GM10847 (cell line): ENCODE measurements around the gene SLC5A8.

ENCODE experiments used
- POLR2A ChIP-seq: IDR thresholded peaks from 2 replicates; pipeline ENCODE4 v1.6.1; 2011; ENCODE audit not compliant: insufficient read length; ENCODE audit errors: extremely low read depth

SLC5A8 gene

DNA sequence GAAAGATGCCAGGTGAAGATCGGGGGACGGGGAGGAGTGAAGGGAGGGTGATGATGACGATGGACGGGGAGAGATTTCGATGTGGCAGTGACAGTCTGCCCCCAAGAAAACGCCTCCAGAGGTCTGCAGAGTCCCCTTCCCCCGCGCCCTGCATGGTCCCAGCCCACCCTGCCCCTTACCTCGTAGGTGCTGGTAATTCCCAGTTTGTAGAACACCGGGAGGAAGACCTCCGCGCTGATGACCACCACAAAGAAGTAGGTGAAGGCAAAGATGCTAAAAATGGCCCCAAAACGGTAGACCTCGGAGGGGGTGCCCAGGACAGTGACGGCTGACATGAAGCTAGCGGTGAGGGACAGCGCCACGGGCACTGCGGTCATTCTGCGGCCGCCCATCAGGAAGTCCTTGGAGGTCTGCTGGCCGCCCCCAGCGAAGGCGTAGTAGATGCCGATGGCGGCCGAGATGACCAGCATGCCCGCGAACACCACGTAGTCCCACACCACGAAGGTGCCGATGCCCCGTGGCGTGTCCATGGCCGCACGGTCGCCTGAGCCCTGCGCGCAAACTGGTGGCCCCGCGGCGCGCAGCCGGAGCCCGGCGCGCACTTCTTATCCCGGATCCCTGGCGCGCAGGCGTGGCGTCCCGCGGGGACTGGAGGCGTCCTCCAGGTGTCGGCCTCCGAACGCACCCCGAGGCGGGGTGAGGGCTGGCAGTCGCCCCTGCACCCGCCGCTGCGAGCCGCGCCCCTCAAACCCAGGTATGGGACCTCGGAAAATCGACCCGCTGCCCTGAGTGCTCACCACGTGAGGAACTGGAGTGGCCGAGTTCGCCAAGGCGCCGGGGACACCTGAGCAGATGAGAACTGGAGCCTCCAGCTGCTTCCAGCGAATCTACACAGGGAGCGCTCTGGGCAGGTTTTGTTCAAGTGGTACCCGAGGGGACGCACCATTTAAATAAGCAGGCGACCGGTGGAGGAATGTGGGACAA is at the start of gene SLC5A8:
SLC5A8 (minus strand) TSS at position 920 of the 984 bp plus-strand sequence; CDS start at position 530, 390 bp downstream.
- no peak for TF ChIP-seq POLR2A

GRCh38 chr12:101257357-101257756 is 47.3 kb upstream of the SLC5A8 start:
- no peak for TF ChIP-seq POLR2A

DNA sequence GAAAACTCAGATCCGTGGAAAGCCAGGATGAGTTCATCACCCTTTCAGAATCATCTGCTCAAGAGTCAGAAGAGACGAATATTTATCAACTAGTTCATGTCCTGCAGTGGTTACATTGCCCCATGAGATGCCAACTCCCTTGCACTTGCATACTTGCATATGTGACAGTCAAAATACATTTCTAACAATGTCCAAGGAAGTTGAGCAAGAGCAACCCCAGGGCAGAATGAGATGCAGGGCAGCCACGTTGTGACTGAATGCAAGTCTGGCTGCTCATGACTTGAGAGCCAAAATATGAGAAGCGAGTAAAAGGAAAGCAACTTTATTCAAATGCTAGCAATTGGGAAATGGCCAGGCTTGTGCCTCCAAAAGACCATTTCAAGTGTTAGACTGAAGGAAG is 46.2 kb upstream of the SLC5A8 start:
- no peak for TF ChIP-seq POLR2A

GRCh38 chr12:101243616-101244015 is 33.6 kb upstream of the SLC5A8 start:
- no peak for TF ChIP-seq POLR2A

GRCh38 chr12:101243074-101243473 is 33.0 kb upstream of the SLC5A8 start:
- no peak for TF ChIP-seq POLR2A

- TF ChIP-seq POLR2A = no peak
These were observed 28.8 kb upstream of the SLC5A8 start for GRCh38 chr12:101238800-101239329.

DNA sequence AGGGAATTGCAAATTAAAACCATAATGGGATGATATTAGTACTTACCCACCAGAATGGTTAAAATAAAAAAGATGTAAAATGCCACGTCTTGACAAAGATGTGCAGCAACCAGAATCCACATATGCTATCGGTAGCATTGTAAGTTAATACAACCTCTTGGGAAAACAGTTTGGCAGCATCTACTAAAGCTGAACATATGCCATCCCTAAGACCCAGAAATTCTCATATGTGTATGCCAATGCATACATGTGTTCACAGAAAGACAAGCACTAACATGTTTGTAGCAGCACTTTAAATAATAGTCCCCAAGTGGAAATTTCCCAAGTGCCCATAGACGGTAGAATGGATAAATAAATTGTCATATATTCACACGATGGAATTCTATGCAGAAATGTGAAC is 28.3 kb upstream of the SLC5A8 start:
- no peak for TF ChIP-seq POLR2A

DNA sequence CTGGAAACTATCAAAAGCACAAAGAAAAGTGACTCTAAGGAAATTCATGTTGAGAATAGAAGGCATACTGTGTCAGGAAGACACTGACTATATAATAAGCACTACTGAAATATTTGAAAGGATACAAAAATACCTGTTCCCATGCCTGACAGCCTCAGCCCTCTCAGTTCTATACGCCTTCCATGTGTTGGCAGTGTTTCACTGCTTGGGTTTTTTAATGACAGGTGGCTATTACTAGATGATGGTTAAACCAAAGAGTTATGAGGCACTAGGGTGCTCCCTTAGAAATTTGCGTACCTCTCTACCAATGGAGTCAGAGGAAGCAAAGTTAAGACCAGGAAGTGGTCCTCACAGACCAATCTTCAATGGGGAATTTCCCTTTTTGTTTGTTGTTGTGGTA is 25.6 kb upstream of the SLC5A8 start:
- no peak for TF ChIP-seq POLR2A

DNA sequence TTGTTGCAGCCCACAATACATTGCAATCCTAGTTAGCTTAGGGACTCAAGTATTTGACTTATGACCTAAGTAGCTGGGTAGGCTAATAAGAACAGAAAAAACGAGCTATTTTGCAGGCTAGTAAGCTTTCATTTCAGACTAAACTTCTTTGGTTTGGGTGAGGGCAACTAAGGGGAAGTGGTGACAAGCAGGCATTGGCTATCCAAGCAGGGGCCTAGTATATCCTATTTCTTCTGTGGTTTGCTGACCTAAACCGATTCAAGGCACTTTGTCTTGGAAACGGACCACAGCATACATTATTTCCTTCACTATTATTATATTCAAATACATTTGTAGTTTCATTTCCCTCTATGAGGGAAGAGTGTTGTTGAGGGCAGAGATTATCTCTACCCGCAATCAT is 21.6 kb upstream of the SLC5A8 start:
- TF ChIP-seq POLR2A = no peak

DNA sequence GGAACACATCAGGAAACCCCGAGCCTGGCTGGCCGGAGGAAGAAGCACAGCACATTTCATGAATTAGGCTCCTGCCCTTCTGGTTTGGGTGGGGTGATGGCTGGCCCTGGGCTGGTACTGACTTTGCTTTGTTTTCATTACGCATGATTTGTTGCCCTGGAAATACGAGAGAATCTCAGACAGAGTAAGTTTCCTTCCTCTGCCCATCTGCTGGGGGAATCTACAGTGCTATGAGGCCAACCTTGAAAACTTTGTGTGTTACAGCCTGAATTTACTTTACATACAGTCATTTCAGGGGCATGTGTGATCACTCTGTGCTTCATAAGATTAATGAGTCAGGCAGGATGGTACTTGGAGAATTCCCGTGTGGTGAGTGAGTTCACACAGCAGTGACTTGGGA is 20.5 kb upstream of the SLC5A8 start:
- no peak for TF ChIP-seq POLR2A

GRCh38 chr12:101229841-101230241 is 19.8 kb upstream of the SLC5A8 start:
- TF ChIP-seq POLR2A = no peak

DNA sequence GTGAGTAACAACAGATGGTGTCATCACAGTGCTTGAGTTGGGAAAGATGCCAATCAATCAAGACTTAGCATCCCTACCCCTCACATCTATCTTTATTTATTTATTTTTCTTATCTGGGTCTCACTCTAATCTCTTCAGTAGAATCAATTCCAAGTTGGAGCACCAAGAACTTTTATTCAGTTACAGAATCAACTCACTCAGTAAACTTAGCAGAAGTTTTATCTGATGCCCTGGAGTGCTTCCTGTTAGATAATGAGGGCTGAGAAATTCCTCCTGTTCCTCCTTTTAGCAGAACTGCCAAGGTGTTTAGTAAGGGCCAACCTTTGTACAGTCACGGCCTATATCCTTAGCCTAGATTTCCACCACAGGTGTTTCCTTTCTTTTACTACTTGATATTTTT is 11.3 kb upstream of the SLC5A8 start:
- no peak for TF ChIP-seq POLR2A

DNA sequence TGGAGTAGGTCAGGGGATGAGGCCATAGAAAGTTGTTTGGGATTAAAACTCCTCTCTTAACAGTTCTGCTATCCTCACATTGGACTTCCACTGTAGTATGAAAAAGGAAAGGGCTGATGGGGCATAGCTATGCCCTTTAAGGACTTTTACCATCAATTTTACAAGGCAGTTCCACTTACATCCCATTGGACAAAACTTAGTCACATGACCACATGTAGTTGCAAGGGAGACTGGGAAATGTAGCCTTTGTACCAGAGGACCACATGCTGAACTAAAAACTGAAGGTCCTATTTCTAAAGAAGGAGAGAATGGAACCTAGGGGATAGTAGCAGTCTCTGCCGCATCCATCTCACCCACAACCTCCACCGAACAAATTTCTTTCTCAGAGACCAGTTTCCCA is 6.8 kb upstream of the SLC5A8 start:
- no peak for TF ChIP-seq POLR2A

GRCh38 chr12:101207086-101207780 is 2.8 kb downstream of the SLC5A8 start:
- TF ChIP-seq POLR2A = no peak

DNA sequence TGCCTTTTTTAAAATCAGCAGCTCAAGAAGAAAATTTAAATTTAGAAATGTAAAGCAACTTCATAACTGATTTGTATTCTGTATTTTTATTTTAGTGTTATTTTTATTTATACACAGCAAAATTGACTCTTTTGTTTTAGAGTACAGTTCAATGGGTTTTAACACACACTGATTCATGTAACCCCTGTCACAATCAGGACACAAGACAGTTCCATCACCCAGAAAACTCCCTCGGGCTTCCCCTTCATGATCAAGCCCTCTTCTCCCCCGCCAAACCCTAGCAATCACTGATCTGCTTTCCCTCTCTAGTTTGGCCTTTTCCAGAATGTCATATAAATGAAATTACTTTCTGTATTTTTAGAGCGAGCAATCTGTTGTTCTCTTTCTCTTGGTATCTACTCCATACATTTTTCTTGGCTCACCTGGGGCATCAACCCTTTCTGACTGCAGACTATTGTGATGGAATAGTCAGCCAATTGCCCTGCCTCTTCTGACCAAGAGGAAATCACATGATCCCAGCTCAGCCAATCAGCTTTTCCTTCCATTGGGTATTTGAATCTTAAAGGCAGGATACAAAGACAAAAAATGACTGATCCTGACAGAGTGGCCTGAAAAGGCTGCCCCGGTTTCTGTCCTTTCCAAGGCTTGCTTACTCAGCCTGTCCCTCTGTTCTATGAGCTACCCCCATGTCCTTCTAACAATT is 5.3 kb downstream of the SLC5A8 start:
- no peak for TF ChIP-seq POLR2A
